Right renal pelvis (tissue), 4 donors: ENCODE data around the gene ZNHIT2. TPM values are rescaled to one million over a fixed set of nuclear protein-coding genes. Genes with fewer than 3 reads are reported as not detected.

Experiments used
- DNase-seq, 4 donors: peaks; one replicate each; pipeline ENCODE4 v3.0.0-alpha.2; 2013; ENCODE audit warnings: low read depth in 4 of 4, low spot score in 3 of 4, missing footprints in 1 of 4
- polyA plus RNA-seq, 4 donors: library from polyadenylated mRNA; unstranded; fragments of 120-200 nt; gene quantifications; one replicate each; pipeline ENCODE4 v1.2.1, GENCODE V29; 2013; ENCODE audit not compliant: insufficient read length in 4 of 4

Gene ZNHIT2
- polyA plus RNA-seq, 4 donors, result 6.5 to 11.4 (median 6.9) TPM

GRCh38 chr11:65083834-65084597 lies 33.5 kb downstream of the ZNHIT2 start, which contains the start of the genes CDCA5 and ZFPL1:
TSS of gene CDCA5 (minus strand) at chr11:65084040. CDS start at chr11:65083978, 62 bp downstream.
TSS of gene ZFPL1 (plus strand) at chr11:65084222. CDS start at chr11:65084699, 477 bp downstream.
- DNase-seq, result peak; percentile 87 to 91 (median 90)

- no peak for DNase-seq
These were observed 34.2 kb downstream of the ZNHIT2 start for GRCh38 chr11:65083134-65083833.

GRCh38 chr11:65078786-65079342 lies 38.6 kb downstream of the ZNHIT2 start:
- DNase-seq, result no peak

GRCh38 chr11:65078151-65078550 lies 39.4 kb downstream of the ZNHIT2 start:
- peak in 1 of 4 donors; percentile 12 for DNase-seq

- DNase-seq, result no peak
These were observed 40.0 kb downstream of the ZNHIT2 start for GRCh38 chr11:65077451-65077850.

- DNase-seq, result no peak
These were observed 44.9 kb downstream of the ZNHIT2 start for GRCh38 chr11:65072631-65072966.

- DNase-seq, result no peak
These were observed 45.4 kb downstream of the ZNHIT2 start for GRCh38 chr11:65071907-65072630.

GRCh38 chr11:65069217-65069616 lies 48.3 kb downstream of the ZNHIT2 start:
- DNase-seq, result no peak

GRCh38 chr11:65067446-65067845 lies 50.1 kb downstream of the ZNHIT2 start:
- DNase-seq, result no peak

- no peak for DNase-seq
These were observed 50.7 kb downstream of the ZNHIT2 start for GRCh38 chr11:65066805-65067291.

Other genes with a start within 250 kb of the ZNHIT2 start
- gene EHD1, start 239.1 kb downstream of the ZNHIT2 start, polyA plus RNA-seq, result 10 to 100 TPM; 54.1 to 69.5 (median 60.5) TPM
- gene ATG2A, start 200.5 kb downstream of the ZNHIT2 start, polyA plus RNA-seq, result 10 to 100 TPM; 15.5 to 25.9 (median 16.5) TPM
- 10 to 100 TPM; 14.9 to 18.8 (median 17.9) TPM for gene PPP2R5B, start 193.0 kb downstream of the ZNHIT2 start, polyA plus RNA-seq
- 1 to 10 TPM in 3 of 4 donors, under 1 TPM in 1; 0.54 to 2.8 (median 1.9) TPM for gene GPHA2, start 181.8 kb downstream of the ZNHIT2 start, polyA plus RNA-seq
- gene MAJIN, start 145.6 kb downstream of the ZNHIT2 start, polyA plus RNA-seq, result 1 to 10 TPM in 2 of 4 donors, under 1 TPM in 2; 0.80 to 1.5 (median 1.00) TPM
- gene BATF2, start 120.7 kb downstream of the ZNHIT2 start, polyA plus RNA-seq, result 1 to 10 TPM; 3.2 to 3.5 (median 3.3) TPM
- 10 to 100 TPM; 52.3 to 70.2 (median 59.7) TPM for gene ARL2, start 103.5 kb downstream of the ZNHIT2 start, polyA plus RNA-seq
- gene SNX15, start 90.3 kb downstream of the ZNHIT2 start, polyA plus RNA-seq, result 10 to 100 TPM; 31.1 to 33.5 (median 31.9) TPM
- gene SAC3D1, start 76.5 kb downstream of the ZNHIT2 start, polyA plus RNA-seq, result 10 to 100 TPM; 11.6 to 16.2 (median 12.6) TPM
- 10 to 100 TPM; 12.0 to 16.2 (median 13.1) TPM for gene NAALADL1, start 59.1 kb downstream of the ZNHIT2 start, polyA plus RNA-seq
- gene CDCA5, start 33.7 kb downstream of the ZNHIT2 start, polyA plus RNA-seq, result 10 to 100 TPM; 15.6 to 21.7 (median 18.7) TPM
- gene ZFPL1, start 33.5 kb downstream of the ZNHIT2 start, polyA plus RNA-seq, result 10 to 100 TPM; 31.8 to 38.9 (median 32.7) TPM
- 100 to 1,000 TPM in 1 of 4 donors, 10 to 100 TPM in 3; 90.9 to 148 (median 99.2) TPM for gene VPS51, start 21.5 kb downstream of the ZNHIT2 start, polyA plus RNA-seq
- 10 to 100 TPM; 77.6 to 95.7 (median 87.9) TPM for gene TM7SF2, start 5.8 kb downstream of the ZNHIT2 start, polyA plus RNA-seq
- 100 to 1,000 TPM; 558 to 873 (median 611) TPM for gene FAU, start 4.4 kb upstream of the ZNHIT2 start, polyA plus RNA-seq
- 10 to 100 TPM; 61.8 to 66.5 (median 64.0) TPM for gene MRPL49, start 4.6 kb upstream of the ZNHIT2 start, polyA plus RNA-seq
- gene SYVN1, start 16.8 kb upstream of the ZNHIT2 start, polyA plus RNA-seq, result 10 to 100 TPM; 47.0 to 54.9 (median 51.0) TPM
- gene SPDYC, start 52.5 kb upstream of the ZNHIT2 start, polyA plus RNA-seq, result under 1 TPM in 2 of 4 donors, not detected in 2; 0.15 to 0.17 TPM
- 100 to 1,000 TPM in 2 of 4 donors, 10 to 100 TPM in 2; 84.3 to 109 (median 97.7) TPM for gene CAPN1, start 64.2 kb upstream of the ZNHIT2 start, polyA plus RNA-seq
- 10 to 100 TPM; 24.4 to 26.8 (median 26.0) TPM for gene POLA2, start 144.3 kb upstream of the ZNHIT2 start, polyA plus RNA-seq
- 10 to 100 TPM in 3 of 4 donors, 1 to 10 TPM in 1; 8.7 to 12.7 (median 10.7) TPM for gene CDC42EP2, start 197.2 kb upstream of the ZNHIT2 start, polyA plus RNA-seq
- gene DPF2, start 216.2 kb upstream of the ZNHIT2 start, polyA plus RNA-seq, result 10 to 100 TPM; 82.7 to 93.3 (median 90.7) TPM
- under 1 TPM; 0.63 to 0.80 (median 0.69) TPM for gene TIGD3, start 237.1 kb upstream of the ZNHIT2 start, polyA plus RNA-seq